GM19455 (cell line): ENCODE results near the gene CRACR2A.

ENCODE experiments used
- ATAC-seq: cut with Tn5 transposase; IDR thresholded peaks from one replicate; pipeline ENCODE4 v1.9.1; 2021; ENCODE audit not compliant: unreplicated experiment

The CRACR2A gene

DNA sequence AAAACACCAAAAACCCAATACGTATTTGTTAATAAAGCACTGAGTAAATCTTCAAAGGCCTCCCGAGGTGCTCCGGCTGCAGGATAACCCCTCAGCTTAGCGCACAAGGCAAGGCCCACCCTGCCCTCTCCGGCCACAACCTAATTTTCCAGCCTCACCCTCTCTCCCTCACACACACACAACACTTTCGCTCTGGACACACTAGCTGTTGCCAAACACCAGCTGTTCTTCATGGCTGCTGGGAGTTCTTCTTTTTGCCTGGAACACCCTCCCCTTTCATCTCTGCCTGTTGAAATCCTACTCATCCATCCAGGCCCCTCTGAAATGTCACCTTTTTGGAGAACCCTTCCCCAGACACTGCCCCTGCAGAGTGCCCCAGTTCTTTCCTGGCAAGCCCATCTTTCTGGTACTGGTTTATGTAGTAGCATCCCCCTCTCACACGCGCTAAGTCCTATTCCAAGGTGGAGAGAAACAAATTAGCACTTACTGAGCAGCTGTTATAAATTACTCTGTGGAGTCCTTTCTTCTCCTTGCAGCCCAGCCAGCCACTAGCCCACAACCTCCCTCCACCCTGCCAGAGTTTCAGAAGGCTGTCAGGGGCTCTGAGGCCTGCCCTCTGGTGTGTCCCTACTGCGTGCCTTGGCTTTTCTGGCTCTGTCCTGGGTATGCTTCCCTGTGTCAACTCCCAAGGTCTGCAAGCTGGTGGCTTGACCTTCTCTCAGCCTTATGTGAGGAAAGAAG is 805 bp upstream of the CRACR2A start:
- ATAC-seq, result no peak

DNA sequence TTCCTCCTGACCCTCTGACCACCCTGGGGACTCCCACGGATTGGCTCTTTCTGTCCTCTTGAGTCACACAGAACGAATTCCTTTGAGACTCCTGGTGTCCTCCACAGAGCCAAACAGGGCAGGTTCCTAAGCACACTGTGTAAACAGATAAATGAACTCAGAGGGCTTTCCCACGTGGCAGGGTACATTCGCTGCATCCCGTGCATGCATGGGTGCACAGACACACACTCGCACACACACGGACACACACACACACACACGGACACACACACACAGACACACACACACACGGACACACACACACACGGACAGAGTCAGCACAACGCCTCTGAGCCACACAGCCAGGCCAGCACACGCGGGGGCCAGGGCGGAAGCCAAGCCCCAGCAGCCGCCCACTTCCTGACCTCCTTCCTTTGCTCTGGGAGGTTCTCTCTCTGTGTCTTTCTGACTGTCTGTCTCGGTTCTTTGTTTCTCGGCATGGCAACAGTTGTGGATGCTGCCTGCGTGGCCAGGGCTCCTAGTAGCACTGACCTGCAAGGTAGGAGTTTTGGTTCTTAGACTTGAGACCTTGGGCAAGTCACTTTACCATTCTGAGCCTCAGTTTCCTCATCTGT is 706 bp downstream of the CRACR2A start:
- peak; percentile 65 for ATAC-seq

GRCh38 chr12:3751151-3752095 is 1.5 kb downstream of the CRACR2A start:
- ATAC-seq, result no peak

DNA sequence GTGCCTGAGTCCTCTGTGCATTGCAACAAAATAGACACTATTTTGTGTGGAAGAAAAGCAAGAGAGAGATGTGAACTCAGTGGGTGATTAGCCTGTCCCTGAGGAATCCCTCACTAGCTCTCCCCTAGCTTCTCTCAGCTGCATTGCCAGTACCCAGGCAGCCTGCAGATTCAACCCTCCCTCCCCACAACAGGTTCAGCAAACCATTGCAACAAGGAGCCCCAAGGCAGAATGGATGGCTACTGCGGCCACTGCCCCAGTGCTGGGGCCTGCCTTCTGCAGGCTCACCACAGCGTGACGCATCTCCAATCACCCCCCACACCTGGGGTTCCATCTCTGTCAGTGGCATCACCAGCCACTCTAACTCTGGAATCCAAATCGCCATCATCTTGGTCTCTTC is 2.3 kb downstream of the CRACR2A start:
- no peak for ATAC-seq

GRCh38 chr12:3748620-3749019 is 4.3 kb downstream of the CRACR2A start:
- ATAC-seq, result no peak

- ATAC-seq, result no peak
Observed at GRCh38 chr12:3747976-3748619, 4.8 kb downstream of the CRACR2A start.

DNA sequence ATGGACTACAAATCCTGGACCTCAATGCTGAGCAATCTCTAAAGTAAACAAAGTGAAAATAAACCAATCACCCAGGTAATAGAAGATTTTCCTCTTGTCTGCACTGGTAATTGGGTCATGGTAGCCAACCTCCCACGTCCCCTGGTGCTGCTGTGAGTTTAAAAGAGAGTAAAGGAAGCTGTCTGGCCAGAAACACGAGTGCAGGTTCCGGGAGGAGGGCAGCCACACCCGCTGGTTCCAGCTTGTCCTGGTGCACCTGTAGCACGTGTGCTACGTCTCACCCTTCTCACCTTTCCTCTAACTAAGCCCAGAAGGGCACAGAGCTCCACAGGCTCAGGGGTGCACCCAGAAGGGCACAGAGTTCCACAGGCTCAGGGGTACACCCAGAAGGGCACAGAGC is 5.4 kb downstream of the CRACR2A start:
- no peak for ATAC-seq

DNA sequence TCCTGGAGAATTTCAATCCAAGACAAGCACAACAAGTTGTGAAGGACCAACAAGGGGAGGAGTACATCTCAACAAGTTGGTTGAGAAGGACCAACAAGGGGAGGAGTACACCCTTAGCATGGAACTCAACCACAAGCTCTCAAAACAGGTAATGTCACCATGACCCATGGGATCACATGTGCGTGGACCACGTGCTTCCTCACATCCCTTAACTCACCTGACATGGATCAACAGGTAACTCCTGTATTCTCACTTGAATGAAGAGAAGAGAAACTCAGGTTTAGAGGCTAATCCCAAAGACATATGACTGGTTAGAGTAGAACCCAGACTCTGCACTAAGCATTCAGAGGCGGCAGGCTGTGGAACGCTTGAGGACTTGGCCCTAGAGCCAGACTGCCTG is 6.2 kb downstream of the CRACR2A start:
- ATAC-seq, result no peak

DNA sequence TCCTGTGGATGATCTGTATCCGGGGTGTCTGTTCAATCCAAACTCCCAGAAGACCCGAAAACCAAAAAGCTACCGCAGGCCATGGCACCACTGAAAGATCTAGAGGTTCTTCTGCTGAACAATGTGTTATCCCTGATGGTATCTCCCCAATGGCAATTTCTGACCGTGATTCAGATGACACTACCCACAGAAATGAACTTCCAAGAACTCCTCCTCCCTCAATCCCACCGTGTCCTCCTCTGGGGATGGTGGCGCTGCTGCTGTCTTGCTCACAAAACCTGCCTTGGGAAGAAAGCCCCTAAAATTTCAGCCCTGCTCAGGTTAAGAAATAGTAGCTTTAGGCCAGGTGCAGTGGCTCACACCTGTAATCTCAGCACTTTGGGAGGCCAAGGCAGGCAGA is 7.8 kb downstream of the CRACR2A start:
- no peak for ATAC-seq

DNA sequence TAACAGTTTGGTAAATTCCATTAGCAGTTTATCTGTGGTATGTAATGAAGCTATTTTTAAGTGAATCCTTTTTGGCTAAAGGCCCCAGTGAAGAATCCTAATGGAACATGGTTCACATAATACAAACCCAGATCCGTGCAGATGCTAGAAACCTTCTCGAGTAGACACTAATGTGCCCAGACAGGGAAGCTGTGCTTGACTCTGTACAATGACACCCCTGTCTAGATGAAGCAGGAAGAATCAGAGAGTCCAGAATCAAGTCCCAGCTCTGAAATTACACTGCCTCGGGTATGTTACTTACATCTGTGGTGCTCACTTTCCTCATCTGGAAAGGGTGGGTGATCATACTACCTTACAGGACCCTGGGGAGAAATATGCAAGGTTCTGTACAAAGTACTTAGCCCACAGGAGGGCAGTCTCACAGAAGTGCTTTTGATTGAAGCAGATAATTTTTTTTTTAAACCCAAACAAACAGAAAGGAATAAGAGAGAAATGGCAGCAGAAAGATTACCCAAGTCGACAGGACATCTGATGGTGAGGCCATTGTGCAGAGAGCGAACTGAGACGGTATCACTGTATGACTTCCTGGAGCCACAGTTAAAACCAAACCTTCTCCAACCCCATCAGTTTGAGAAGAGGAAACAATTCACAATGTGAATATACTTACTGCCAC is 8.5 kb downstream of the CRACR2A start:
- ATAC-seq, result no peak

DNA sequence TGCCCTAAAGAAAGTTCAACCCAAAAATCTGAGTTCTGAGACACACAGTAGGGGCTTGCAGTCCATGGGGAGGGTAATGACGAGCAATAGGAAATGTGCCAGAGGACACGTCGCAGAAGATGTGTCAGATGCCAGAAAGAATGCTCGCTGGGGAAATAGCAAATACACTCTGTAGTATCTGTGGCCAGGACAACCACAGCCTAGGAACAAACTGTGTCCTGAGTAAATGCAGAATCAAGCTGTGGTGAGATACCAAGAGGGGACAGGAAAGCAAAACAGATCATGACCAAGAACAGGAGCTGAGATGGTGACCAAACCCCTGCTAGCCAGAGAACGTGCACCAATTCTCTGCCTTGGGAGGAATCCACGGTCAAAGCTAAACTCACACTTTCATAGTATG is 9.1 kb downstream of the CRACR2A start:
- ATAC-seq, result no peak

GRCh38 chr12:3741882-3742672 is 10.8 kb downstream of the CRACR2A start:
- no peak for ATAC-seq

- no peak for ATAC-seq
Observed at GRCh38 chr12:3740480-3741231, 12.3 kb downstream of the CRACR2A start.

GRCh38 chr12:3735432-3735831 is 17.5 kb downstream of the CRACR2A start:
- ATAC-seq, result no peak

DNA sequence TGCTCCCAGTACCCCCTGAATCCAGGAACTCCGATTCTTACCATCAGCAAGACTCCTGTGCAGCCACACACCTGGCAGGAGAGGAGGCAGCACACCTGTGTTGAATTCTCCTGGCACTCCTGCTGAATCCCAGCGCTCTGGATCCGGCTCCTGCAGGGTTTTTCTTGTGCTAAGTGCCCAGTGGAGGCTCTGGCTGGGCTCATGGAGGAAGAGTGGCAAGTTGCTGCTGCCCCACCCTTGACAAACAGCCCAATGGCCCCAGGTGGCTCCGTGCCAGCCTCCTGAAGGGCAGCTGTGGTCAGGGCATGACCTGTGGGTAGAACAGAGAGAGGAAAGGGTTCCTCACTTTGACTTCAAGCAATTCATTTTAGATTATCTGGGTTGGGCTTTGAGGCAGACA is 20.0 kb downstream of the CRACR2A start:
- ATAC-seq, result no peak

DNA sequence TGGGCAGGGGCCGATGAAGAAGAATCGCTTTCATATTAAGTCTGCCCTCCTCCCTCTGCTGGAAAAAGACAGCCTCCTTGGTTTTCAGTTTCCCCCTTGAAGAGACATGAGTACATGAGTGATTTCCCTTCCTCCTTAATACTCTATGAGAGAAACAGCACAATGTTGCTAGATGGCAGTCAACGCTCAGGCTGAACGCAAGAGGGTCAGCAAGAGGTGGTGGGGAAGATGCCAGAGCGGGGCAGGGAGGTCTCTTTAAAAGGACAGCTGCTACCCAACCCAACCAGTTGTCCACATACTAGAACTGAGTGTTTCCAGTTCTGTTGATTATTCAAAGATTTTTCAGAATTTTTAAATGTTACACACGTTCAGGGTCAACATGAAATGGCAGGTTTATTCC is 22.8 kb downstream of the CRACR2A start:
- no peak for ATAC-seq

DNA sequence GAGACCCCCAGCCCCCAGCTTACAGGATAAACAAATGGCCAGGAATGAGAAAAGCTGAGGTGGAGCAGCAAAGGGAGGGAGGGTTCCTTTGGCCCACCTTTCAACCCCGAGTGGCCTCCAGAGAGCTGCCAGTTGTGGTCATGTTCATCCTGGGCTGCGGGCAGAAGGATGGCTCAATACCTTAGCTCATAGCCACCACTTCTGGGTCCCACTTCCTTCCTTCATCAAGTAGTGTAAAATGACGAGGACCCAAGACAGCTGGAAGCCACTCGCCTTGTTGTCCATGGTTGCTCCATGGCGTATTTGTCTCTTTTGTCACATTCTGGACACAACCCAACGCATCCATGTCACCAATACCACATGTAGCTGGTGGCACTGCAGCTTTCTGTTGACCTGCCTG is 24.2 kb downstream of the CRACR2A start:
- ATAC-seq, result no peak

DNA sequence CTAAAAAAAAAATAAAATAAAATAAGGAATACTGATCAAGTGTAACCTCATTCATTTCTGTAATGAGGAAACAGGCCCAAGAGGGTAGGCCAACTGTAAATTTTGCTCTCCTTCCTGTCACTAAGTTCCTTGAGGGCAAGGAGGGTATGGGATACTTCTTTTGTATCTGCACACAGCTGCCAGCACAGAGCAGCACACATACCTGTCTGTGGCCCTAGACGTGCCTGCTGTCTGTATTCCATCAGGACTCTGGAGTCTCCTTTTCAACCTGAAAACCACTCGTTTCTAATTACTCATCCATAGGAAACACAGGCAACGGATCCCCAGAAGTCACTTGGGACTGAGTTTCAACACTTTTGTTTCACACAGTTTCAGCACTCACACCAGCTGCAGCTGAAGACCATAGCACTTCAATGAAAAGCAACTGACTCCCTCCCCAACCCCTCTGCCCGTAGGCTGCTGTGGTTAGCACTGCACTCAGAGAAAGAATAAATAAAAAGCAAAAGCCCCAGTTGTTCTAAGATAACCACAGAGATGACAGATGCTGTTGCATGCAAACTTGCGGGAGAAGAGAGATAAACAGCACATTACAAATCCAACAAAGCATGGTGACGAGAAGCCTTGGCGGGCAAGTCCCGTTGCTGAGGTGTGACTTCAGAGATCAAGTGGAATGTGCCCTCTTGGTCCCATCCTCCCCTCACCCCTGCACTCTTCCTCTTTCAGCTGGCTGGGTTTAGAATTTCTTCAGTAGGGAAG is 24.9 kb downstream of the CRACR2A start:
- peak; percentile 83 for ATAC-seq

- ATAC-seq, result no peak
Observed at GRCh38 chr12:3727354-3727753, 25.6 kb downstream of the CRACR2A start.
